Measurements from ENCODE around the gene HRK.
A peak's percentile ranks its signal among the peaks of the same experiment; 100 is the strongest.
"Not testable (repeated sequence)": the region's sequence is repeated elsewhere in the genome, so short reads cannot be mapped to it uniquely, and the experiment has no call there.

The HRK gene

GRCh38 chr12:116818341-116818856 is 62.8 kb downstream of the HRK start:
- peak in 1 of 2 experiments; percentile 21 for DNase-seq

- DNase-seq = not testable (repeated sequence)
Observed at GRCh38 chr12:116814766-116815165, 66.5 kb downstream of the HRK start.

DNA sequence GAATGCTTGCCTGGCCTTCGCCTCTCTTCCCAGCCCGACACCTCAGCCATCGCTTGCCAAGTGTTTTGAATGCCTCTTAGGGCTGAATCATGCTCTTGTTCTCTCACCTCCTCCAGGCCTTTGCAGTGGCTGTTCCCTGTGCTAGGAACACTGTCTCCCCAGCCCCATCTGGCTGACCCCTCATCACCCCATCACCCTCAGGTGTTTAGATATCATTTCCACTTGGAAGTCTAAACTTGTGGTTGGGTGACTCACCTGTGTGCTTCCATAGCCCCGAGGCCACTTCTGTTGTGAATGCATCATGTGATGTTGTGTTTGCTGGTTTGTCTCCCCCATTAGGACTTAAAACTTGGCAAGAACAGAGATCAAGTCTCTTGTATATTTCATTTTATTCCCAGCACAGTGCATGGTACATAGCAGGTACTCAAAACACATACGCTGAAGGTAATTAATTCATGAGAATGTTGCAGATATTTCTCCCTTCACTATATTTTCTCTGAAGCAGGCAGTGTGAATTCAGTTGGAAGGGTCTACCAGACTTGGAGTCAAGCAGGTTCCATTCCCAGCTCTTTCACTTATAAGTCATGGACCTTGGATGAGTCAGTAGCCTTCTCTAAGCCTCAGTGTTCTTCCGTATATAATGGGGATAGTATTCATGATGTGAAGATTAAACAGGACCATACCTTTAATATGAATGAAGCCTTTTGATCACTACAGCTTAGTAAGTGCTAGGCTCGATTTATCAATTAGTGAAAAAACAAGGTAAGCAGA is 67.8 kb downstream of the HRK start:
- DNase-seq = no peak

DNA sequence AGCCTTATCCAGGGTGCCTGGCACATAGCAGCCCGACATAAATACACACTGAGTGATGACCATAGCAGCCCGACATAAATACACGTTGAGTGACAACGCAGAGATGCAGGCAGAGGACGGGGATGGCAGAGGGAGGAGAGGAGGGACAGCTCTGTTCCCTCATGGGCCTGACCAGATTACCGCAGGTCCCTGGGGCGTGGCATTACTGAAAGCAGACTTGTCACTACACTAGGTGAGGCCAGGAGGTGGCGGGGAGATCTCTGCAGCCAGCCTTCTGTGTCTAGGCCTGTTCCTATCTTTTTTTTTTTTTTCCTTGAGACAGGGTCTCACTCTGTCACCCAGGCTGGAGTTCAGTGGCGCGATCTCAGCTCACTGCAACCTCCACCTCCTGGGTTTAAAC is 69.0 kb downstream of the HRK start:
- no peak for DNase-seq

DNA sequence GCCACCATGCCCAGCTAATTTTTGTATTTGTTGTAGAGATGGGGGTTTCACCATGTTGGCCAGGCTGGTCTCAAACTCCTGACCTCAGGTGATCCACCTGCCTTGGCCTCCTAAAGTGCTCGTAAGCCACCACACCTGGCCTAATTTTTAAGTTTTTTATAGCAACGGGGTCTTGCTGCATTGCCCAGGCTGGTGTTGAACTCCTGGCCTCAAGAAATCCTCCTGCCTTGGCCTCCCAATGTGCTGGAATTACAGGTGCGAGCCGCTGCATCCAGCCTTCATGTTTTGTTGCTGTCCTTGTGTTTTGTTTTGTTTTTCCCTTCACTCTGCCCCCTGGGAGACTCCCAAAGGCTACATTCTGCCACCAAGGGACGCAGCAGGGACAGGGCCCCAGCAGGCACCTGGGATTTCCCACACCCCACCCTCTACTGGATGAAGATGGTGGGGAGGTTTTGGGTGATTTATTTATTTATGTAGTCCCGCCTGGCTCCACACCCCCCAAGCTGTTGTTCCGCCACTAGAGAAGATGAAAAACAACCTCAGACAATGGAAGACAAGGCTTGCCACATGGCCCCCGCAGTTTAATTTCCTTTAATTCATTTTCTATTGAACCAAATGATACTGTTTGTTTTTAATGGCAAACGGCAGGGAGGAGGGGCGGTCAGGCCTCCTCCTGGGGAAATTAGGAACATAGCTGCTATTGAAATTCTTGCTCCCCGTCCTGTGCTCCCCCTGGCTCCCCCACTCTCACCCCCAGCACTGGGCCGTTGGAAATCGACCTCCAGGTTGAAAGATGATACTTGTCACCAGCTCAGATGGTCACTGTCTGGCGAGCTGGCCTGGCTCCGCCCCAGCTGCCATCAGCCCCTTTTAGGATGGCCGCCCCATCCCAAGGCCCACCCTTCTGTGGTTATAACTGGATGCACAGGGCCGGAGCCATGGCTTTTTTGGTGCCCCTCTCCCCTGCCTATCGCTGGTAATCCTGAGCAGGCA is 72.8 kb downstream of the HRK start:
- peak in 1 of 2 experiments; percentile 3 for DNase-seq

DNA sequence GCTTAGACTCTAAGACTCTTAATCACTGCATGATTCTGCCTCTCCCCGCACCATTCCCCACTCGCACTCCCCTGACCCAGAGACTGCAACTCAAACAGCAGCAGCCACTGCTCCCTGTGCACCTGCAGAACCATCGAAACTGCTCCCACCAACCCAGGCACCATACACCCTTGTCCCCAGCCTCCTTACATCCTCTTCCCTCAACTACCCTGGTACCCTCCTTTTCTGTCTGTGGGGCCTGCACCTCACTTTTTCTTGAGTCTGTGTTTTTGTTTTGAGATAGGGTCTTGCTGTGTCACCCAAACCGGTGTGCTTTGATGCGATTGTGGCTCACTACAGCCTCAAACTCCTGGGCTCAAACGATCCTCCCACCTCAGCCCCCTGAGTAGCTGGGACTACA is 73.7 kb downstream of the HRK start:
- no peak for DNase-seq

GRCh38 chr12:116806845-116807440 is 74.3 kb downstream of the HRK start:
- no peak for DNase-seq

All from NCI-H2081 (cell line).